Suprapubic skin (tissue), 4 donors: ENCODE measurements around the gene PROX1. TPM values are rescaled to one million over a fixed set of nuclear protein-coding genes. Genes with fewer than 3 reads are reported as not detected.

Experiments
- DNase-seq, 2 donors: peaks; one replicate each; pipeline ENCODE4 v3.0.0-alpha.2; 2019; ENCODE audit warnings: low spot score in 2 of 2
- H3K27ac ChIP-seq: fragments of 200-600 bp; sonication (generic); one replicate; pipeline ENCODE4 v1.5.1; 2019
- H3K27me3 ChIP-seq: fragments of 200-600 bp; sonication (generic); one replicate; pipeline ENCODE4 v1.5.1; 2019
- H3K36me3 ChIP-seq: fragments of 200-600 bp; sonication (generic); one replicate; pipeline ENCODE4 v1.5.1; 2019
- H3K4me1 ChIP-seq: fragments of 200-600 bp; sonication (generic); one replicate; pipeline ENCODE4 v1.5.1; 2019
- H3K4me3 ChIP-seq: fragments of 200-600 bp; sonication (generic); one replicate; pipeline ENCODE4 v1.5.1; 2019; ENCODE audit warnings: mild to moderate bottlenecking
- H3K9me3 ChIP-seq: fragments of 200-600 bp; sonication (generic); one replicate; pipeline ENCODE4 v1.5.1; 2019
- EP300 ChIP-seq: sonication (generic); formaldehyde crosslinking; IDR thresholded peaks from one replicate; pipeline ENCODE4 v1.6.1; 2017; ENCODE audit warnings: antibody characterized with exemption
- POLR2A ChIP-seq, 2 donors: fragments of 450-650 bp; IDR thresholded peaks; one replicate each; pipeline ENCODE4 v1.6.1; 2017; ENCODE audit warnings: antibody characterized with exemption in 2 of 2, mild to moderate bottlenecking in 2 of 2, moderate library complexity in 2 of 2
- POLR2AphosphoS5 ChIP-seq, 3 donors: sonication (generic); formaldehyde crosslinking; IDR thresholded peaks; one replicate each; pipeline ENCODE4 v1.6.1; 2017; ENCODE audit warnings: antibody characterized with exemption in 3 of 3
- WGBS: methylation state at CpG from one replicate; pipeline ENCODE4 v1.1.5; 2018; 5-methylcytosine and 5-hydroxymethylcytosine counted together
- total RNA-seq, 4 donors: library from RNA; depleted of rRNA; stranded (reverse); fragments of >200 nt; gene quantifications; one replicate each; pipeline ENCODE4 v1.1.0, GENCODE V29; 2016
- TF ChIP-seq, protein P1 (sequence below), 2 donors: fragments of 200-600 bp in 1 of 2; fragments of 450-650 bp in 1 of 2; sonication (generic) in 1 of 2; IDR thresholded peaks; one replicate each; pipeline ENCODE4 v1.5.1; 2016 to 2019; ENCODE audit warnings: antibody characterized with exemption in 2 of 2, mild to moderate bottlenecking in 1 of 2, moderate library complexity in 1 of 2

PROX1 gene
- total RNA-seq, 4 donors from 2014 or later = 0.68 to 1.9 (median 1.3) TPM

DNA sequence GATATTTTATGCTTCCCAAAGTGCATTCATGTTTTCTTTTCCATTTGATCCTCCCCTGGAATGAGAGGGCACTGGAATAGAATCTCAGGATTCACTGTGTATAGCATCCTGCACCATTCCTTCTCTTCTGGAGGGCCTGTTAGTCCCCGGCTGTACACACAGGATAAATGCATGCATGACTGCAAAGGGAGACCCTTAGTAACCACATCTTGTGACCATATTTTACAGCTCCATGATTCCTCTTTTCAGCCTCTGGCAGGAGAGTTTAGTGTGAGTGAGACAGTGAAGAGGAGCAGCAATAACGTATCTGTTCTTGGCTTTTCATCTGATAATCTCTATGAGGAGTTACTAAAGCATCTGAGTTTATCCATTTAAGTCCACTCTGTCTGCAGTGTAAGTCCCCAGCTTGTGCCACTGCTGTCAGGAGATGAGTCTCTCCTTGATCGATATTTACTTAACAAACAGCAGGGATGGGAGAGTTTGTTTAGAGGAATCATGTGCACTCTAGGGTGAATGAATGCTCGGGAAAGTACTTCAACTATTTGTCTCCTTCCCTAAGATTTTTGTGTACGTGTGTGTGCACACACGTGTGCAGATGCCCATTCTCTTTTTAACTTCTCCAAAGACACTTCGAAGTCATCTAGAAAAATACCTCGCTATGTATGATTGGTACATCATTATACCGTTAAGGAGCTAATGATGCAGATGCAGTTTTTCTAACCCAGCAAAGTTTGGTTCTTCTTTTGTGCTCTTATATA, 41.1 kb downstream of the PROX1 start:
- 74% methylated on average over 9 of the region's 9 CpGs for WGBS

DNA sequence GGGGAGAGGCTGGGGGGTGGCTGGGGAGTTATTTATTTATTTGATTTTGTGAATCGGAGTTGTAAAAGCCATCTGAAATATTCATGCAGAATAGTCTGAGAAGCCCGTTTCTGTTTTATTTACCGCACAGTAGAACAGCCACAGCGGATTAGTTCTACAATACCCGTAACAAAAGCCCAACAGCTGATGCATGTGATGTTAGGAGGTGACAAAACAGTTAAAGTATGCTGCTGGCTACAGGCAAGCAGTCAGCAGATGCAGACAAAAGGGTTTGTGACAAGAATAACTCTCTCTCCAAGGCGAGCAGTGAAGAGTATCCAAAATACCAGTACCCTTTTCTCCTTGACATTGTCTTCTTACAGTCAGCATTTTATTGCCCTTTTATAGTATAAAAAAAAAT, 42.0 kb downstream of the PROX1 start:
- H3K27me3 ChIP-seq = no peaks in the 10 kb centered on the region
- H3K36me3 ChIP-seq = no peaks in the 10 kb centered on the region
- H3K27ac ChIP-seq = no peak overlapping the region
- DNase-seq = no peak
- H3K9me3 ChIP-seq = no peaks in the 10 kb centered on the region
- no peaks in the 10 kb centered on the region for H3K4me1 ChIP-seq
- WGBS = 72% methylated on average over 6 of the region's 6 CpGs
- TF ChIP-seq POLR2AphosphoS5 (IDR thresholded peaks at IDR 0.05) (no peak), POLR2A (IDR thresholded peaks at IDR 0.05) (no peak), EP300 (no peak)
- TF ChIP-seq, protein P1, sequence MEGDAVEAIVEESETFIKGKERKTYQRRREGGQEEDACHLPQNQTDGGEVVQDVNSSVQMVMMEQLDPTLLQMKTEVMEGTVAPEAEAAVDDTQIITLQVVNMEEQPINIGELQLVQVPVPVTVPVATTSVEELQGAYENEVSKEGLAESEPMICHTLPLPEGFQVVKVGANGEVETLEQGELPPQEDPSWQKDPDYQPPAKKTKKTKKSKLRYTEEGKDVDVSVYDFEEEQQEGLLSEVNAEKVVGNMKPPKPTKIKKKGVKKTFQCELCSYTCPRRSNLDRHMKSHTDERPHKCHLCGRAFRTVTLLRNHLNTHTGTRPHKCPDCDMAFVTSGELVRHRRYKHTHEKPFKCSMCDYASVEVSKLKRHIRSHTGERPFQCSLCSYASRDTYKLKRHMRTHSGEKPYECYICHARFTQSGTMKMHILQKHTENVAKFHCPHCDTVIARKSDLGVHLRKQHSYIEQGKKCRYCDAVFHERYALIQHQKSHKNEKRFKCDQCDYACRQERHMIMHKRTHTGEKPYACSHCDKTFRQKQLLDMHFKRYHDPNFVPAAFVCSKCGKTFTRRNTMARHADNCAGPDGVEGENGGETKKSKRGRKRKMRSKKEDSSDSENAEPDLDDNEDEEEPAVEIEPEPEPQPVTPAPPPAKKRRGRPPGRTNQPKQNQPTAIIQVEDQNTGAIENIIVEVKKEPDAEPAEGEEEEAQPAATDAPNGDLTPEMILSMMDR (IDR thresholded peaks at IDR 0.05) = no peak
- no peak overlapping the region for H3K4me3 ChIP-seq

More for the DNA sequence above, 41.1 kb downstream of the PROX1 start:
- H3K9me3 ChIP-seq = no peaks in the 10 kb centered on the region
- no peak for DNase-seq
- H3K4me3 ChIP-seq = no peak overlapping the region
- no peaks in the 10 kb centered on the region for H3K36me3 ChIP-seq
- no peaks in the 10 kb centered on the region for H3K4me1 ChIP-seq
- no peak overlapping the region for H3K27ac ChIP-seq
- H3K27me3 ChIP-seq = no peaks in the 10 kb centered on the region
- TF ChIP-seq EP300 (no peak), POLR2A (IDR thresholded peaks at IDR 0.05) (no peak), POLR2AphosphoS5 (IDR thresholded peaks at IDR 0.05) (no peak)
- TF ChIP-seq, protein P1 (IDR thresholded peaks at IDR 0.05) = no peak

DNA sequence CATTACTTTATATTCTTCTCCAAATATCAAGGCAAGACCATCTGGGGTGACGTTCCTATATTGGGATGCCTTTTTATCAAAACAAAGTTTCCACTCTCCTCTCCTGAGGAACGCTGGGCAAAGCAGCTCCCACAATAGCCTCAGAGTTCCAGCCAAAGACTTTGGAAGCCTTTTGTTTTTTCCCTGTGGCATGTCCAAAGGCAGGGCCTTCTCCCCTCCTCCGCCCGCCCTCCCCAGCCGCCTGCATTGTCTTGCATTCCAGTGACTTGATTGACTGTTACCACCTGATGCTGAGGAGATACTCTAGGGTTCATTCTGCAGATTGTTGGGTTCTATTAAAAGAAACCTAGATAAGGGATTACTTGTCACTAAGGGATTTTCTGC, 43.5 kb downstream of the PROX1 start:
- H3K4me1 ChIP-seq = no peaks in the 10 kb centered on the region
- no peaks in the 10 kb centered on the region for H3K36me3 ChIP-seq
- H3K9me3 ChIP-seq = no peaks in the 10 kb centered on the region
- TF ChIP-seq POLR2A (IDR thresholded peaks at IDR 0.05) (no peak), POLR2AphosphoS5 (IDR thresholded peaks at IDR 0.05) (no peak), EP300 (no peak)
- TF ChIP-seq, protein P1 (IDR thresholded peaks at IDR 0.05) = no peak
- no peaks in the 10 kb centered on the region for H3K27me3 ChIP-seq
- 71% methylated on average over 5 of the region's 5 CpGs for WGBS
- no peak for DNase-seq
- H3K4me3 ChIP-seq = no peak overlapping the region
- H3K27ac ChIP-seq = no peak overlapping the region

DNA sequence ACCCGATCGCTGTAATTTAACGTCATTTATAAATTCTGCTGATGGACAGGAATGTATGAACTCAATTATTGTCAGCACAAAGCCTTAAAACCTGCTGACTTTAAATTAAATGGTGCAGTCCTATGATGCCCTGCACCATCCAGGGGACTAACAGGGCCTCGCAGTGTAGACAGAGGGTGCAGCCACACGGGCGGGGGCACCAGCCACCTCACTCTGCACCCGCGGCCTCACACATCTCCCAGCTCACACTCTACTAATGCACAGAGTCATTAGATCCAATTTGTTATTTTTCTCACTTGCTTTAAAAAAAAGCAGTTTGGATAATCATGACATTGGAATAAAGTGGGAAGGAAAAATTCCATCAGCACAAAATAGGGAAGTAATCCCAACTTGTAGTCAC, 49.7 kb downstream of the PROX1 start:
- H3K9me3 ChIP-seq = no peaks in the 10 kb centered on the region
- TF ChIP-seq, protein P1 (IDR thresholded peaks at IDR 0.05) = no peak
- TF ChIP-seq EP300 = no peak
- no peak for TF ChIP-seq POLR2A (IDR thresholded peaks at IDR 0.05)
- TF ChIP-seq POLR2AphosphoS5 (IDR thresholded peaks at IDR 0.05) = no peak
- H3K4me1 ChIP-seq = no peaks in the 10 kb centered on the region
- peaks cover 3% of the 10 kb centered on the region for H3K27me3 ChIP-seq
- H3K36me3 ChIP-seq = no peaks in the 10 kb centered on the region
- H3K4me3 ChIP-seq = no peak overlapping the region
- 89% methylated on average over 8 of the region's 8 CpGs for WGBS
- no peak for DNase-seq
- H3K27ac ChIP-seq = no peak overlapping the region

DNA sequence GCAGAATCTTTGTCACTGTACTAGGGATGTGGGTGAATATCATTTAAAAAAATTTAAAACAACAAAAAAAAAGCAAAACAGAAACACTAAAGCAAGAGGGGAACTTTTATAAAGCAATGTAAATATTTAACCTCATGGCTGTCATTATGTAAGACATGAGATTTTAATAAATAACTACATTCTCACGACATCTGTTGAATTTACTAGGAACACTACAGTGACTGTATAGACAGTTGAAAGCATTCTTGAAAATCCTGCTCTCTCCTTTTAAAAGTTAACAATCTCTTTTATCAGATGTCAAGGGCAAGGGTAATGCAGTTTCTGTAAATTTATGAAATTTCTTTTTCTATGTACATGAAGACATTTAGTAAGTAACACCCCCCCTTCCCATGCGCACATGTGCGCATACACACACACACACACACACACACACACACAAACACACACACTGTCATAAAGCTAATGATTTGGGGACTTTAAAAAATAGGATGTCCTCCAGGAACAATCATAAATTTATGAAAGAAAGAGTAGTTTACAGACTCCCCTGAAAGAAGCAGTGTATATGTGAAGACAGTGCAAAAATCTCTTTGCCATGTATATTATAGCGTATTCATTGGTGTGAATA, 51.7 kb downstream of the PROX1 start:
- 90% methylated on average over 4 of the region's 4 CpGs for WGBS
- H3K4me1 ChIP-seq = no peaks in the 10 kb centered on the region
- no peak overlapping the region for H3K4me3 ChIP-seq
- no peak overlapping the region for H3K27ac ChIP-seq
- no peaks in the 10 kb centered on the region for H3K9me3 ChIP-seq
- H3K36me3 ChIP-seq = no peaks in the 10 kb centered on the region
- TF ChIP-seq POLR2AphosphoS5 (IDR thresholded peaks at IDR 0.05) (no peak), EP300 (no peak), POLR2A (IDR thresholded peaks at IDR 0.05) (no peak)
- TF ChIP-seq, protein P1 (IDR thresholded peaks at IDR 0.05) = no peak
- DNase-seq = no peak
- peaks cover 3% of the 10 kb centered on the region for H3K27me3 ChIP-seq
